Measurements from ENCODE around the gene P4HB. TPM values are rescaled to one million over a fixed set of nuclear protein-coding genes. Genes with fewer than 3 reads are reported as not detected.
A peak's percentile ranks its signal among the peaks of the same experiment; 100 is the strongest.

Gene P4HB
- total RNA-seq, 6 experiments from 2014 or later, result 856 to 5,039 (median 1,455) TPM

GRCh38 chr17:81863123-81863675 lies 2.9 kb upstream of the P4HB start:
- intact Hi-C loops (cut with DNase I), result no loop called here
- H3K27me3 ChIP-seq, result no peaks in the 10 kb centered on the region
- H3K9me3 ChIP-seq, result no peaks in the 10 kb centered on the region
- peak in 1 of 3 donors; percentile 62 for DNase-seq
- peaks cover 0 to 10% (median 3%) of the 10 kb centered on the region in 4 donors for H3K36me3 ChIP-seq
- peak overlapping the region in 1 of 3 donors; percentile 96 for H3K4me3 ChIP-seq
- WGBS (ENCODE audit: insufficient coverage, low coverage, low lambda C conversion rate, missing lambda C conversion rate), result 24% methylated on average over 4 of the region's 6 CpGs
- no peak for ATAC-seq
- no peak for TF ChIP-seq CTCF (IDR thresholded peaks at IDR 0.05)
- TF ChIP-seq POLR2A (IDR thresholded peaks at IDR 0.05), result no peak
- peak overlapping the region in 2 of 3 donors; percentile 92 to 99 for H3K27ac ChIP-seq
- peaks cover 0 to 70% (median 34%) of the 10 kb centered on the region in 4 donors for H3K4me1 ChIP-seq

GRCh38 chr17:81860756-81861568 lies 627 bp upstream of the P4HB start:
- peaks cover 0 to 27% (median 13%) of the 10 kb centered on the region in 4 donors for H3K36me3 ChIP-seq
- peak; percentile 74 to 91 (median 86) for ATAC-seq
- H3K27me3 ChIP-seq, result no peaks in the 10 kb centered on the region

GRCh38 chr17:81858967-81859905 lies 1.1 kb downstream of the P4HB start:
- H3K36me3 ChIP-seq, result peaks cover under 1 to 43% (median 20%) of the 10 kb centered on the region in 4 donors
- WGBS (ENCODE audit: insufficient coverage, low coverage, low lambda C conversion rate, missing lambda C conversion rate), result 7% methylated on average over 8 of the region's 23 CpGs
- peak overlapping the region; percentile 98 to 99 (median 98) for H3K4me3 ChIP-seq
- intact Hi-C loops (cut with DNase I), result no loop called here
- TF ChIP-seq CTCF (IDR thresholded peaks at IDR 0.05) (no peak), POLR2A (IDR thresholded peaks at IDR 0.05) (no peak)
- DNase-seq, result no peak
- ATAC-seq, result no peak
- peak overlapping the region; percentile 79 to 92 (median 80) for H3K27ac ChIP-seq
- H3K9me3 ChIP-seq, result no peaks in the 10 kb centered on the region
- H3K27me3 ChIP-seq, result no peaks in the 10 kb centered on the region
- peaks cover 0 to 58% (median 27%) of the 10 kb centered on the region in 4 donors for H3K4me1 ChIP-seq

More at GRCh38 chr17:81860756-81861568, 627 bp upstream of the P4HB start:
- 0% methylated on average over 22 of the region's 74 CpGs for WGBS (ENCODE audit: insufficient coverage, low coverage, low lambda C conversion rate, missing lambda C conversion rate)
- TF ChIP-seq CTCF (IDR thresholded peaks at IDR 0.05) (peak in 2 of 4 donors; percentile 14 to 31), POLR2A (IDR thresholded peaks at IDR 0.05) (peak; percentile 97)
- intact Hi-C loops (cut with DNase I), result no loop called here
- Histone ChIP-seq H3K27ac (peak overlapping the region; percentile 92 to 96 (median 96)), H3K9me3 (no peaks in the 10 kb centered on the region), H3K4me3 (peak overlapping the region; percentile 60 to 96 (median 94)), H3K4me1 (peaks cover 0 to 58% (median 29%) of the 10 kb centered on the region in 4 donors)
- DNase-seq, result peak; percentile 99 to 100 (median 99)
